ENCODE data around the gene SLC38A4.

SLC38A4 gene, protein sequence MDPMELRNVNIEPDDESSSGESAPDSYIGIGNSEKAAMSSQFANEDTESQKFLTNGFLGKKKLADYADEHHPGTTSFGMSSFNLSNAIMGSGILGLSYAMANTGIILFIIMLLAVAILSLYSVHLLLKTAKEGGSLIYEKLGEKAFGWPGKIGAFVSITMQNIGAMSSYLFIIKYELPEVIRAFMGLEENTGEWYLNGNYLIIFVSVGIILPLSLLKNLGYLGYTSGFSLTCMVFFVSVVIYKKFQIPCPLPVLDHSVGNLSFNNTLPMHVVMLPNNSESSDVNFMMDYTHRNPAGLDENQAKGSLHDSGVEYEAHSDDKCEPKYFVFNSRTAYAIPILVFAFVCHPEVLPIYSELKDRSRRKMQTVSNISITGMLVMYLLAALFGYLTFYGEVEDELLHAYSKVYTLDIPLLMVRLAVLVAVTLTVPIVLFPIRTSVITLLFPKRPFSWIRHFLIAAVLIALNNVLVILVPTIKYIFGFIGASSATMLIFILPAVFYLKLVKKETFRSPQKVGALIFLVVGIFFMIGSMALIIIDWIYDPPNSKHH

DNA sequence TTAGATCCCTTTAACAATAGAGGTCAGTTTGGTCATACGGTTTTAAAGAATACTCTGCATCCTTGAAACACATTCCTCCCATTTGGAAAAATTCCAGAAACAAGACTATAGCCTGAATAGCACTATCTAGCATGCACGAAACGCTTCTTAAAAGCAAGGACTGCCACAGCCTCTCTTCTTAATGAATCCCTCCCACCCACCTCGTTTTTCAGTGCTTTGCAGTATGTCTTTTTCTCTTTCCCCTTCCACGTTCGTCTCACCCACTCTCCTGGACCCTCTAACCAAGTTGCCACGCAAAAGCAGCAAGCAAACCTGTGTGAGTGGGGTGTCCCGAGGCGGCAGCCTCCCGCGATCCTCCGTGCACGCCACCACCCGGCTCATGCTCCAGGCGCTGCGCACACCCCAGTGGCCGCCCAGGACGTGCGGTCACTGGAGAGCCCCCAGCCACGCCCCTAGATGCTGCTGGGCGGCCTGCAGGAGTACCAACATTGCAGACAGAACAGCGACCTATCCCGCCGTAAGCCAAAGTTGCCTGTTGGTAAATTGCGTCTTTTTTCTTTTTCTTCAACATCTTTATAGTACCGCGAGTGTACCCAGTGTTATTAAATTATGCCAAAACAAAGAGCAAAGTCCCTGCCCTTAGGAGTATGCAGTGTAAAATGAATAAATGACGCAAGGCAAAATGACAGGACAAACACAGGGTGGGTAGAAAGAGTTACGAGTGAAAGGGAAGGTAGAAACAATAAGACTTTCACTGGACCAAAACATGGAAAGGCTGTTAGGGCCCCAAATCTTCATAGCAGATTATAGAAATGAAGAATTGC is at the start of gene SLC38A4:
Gene SLC38A4 (minus strand): TSS at position 407 of the 824 bp plus-strand sequence. CDS start 32,926 bp downstream, outside the sequence.
- DNase-seq (ENCODE audit: low read depth, low spot score), result no peak
- Histone ChIP-seq H3K9ac (ENCODE audit: insufficient read length, low read depth) (no peak within 1 kb of the TSS), H3K4me3 (ENCODE audit: insufficient read length, low read depth) (peak within 1 kb of the TSS; percentile 47)

DNA sequence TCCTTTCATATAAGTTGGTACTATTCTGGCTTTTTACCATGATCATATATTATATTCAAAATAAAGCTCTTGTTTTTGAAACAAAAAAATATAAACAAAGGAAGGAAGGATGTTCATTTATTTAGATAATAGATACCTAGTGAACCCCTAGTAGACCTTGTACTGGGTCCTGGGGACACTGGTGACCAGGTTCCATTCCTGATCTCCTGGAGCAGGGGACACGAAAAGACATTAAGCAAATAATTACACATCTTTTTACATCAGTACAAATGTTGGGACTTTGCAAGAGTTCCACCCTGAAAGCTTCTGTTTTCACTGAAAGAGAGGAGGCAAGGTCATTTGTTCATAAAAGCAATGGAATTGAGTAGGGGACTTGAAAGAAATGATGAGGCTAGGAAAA is 49.3 kb upstream of the SLC38A4 start:
- TF ChIP-seq YY1 (IDR thresholded peaks at IDR 0.05; ENCODE audit: insufficient read depth, insufficient read length), result no peak
- no peak for TF ChIP-seq ZNF274 (IDR thresholded peaks at IDR 0.05; ENCODE audit: low read depth, low read length)
- Histone ChIP-seq H3K4me3 (ENCODE audit: insufficient read length, low read depth) (no peak overlapping the region), H3K4me1 (ENCODE audit: insufficient read depth, insufficient read length) (no peaks in the 10 kb centered on the region), H3K27me3 (ENCODE audit: insufficient read depth, insufficient read length) (no peaks in the 10 kb centered on the region), H3K9me3 (ENCODE audit: insufficient read depth, low read length) (0 out of 2 replicates have a peak, but pooled peaks cover 4% of the 10 kb centered on the region), H3K9ac (ENCODE audit: insufficient read length, low read depth) (no peak overlapping the region), H3K36me3 (ENCODE audit: insufficient read depth, insufficient read length, low read length) (no peaks in the 10 kb centered on the region)
- DNase-seq (ENCODE audit: low read depth, low spot score), result no peak

More for the DNA sequence above, at the start of gene SLC38A4:
- Histone ChIP-seq H3K36me3 (ENCODE audit: insufficient read depth, insufficient read length, low read length) (no peaks in the 10 kb centered on the region), H3K9me3 (ENCODE audit: insufficient read depth, low read length) (no peaks in the 10 kb centered on the region), H3K27me3 (ENCODE audit: insufficient read depth, insufficient read length) (peaks cover 56% of the 10 kb centered on the region), H3K4me1 (ENCODE audit: insufficient read depth, insufficient read length) (no peaks in the 10 kb centered on the region)
- no peak for TF ChIP-seq YY1 (IDR thresholded peaks at IDR 0.05; ENCODE audit: insufficient read depth, insufficient read length)
- no peak for TF ChIP-seq ZNF274 (IDR thresholded peaks at IDR 0.05; ENCODE audit: low read depth, low read length)
- no peak for TF ChIP-seq SUZ12 (IDR thresholded peaks at IDR 0.05; ENCODE audit: extremely low read depth, insufficient read depth, insufficient read length)

DNA sequence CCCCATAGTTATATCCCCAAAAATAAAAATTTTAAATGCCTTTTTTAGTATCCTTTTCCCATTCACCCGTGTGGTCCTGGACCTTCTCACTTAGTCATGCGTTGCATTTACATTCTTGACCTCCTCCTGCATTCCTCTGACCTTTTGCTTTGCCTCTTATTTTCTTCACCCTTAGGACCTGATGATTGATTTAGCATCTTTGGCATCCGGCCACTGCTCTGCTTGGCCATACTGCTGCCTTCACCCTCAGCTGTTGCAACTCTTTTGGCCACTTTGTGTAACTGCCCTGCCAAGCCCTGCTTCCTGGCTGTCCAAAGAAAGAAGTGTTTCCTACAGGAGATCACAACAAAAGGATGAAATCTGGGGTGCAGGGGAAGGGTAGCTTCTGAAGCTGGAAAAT is 48.8 kb upstream of the SLC38A4 start:
- Histone ChIP-seq H3K36me3 (ENCODE audit: insufficient read depth, insufficient read length, low read length) (no peaks in the 10 kb centered on the region), H3K9ac (ENCODE audit: insufficient read length, low read depth) (no peak overlapping the region), H3K4me1 (ENCODE audit: insufficient read depth, insufficient read length) (no peaks in the 10 kb centered on the region), H3K27me3 (ENCODE audit: insufficient read depth, insufficient read length) (no peaks in the 10 kb centered on the region), H3K9me3 (ENCODE audit: insufficient read depth, low read length) (0 out of 2 replicates have a peak, but pooled peaks cover 4% of the 10 kb centered on the region), H3K4me3 (ENCODE audit: insufficient read length, low read depth) (no peak overlapping the region)
- no peak for DNase-seq (ENCODE audit: low read depth, low spot score)
- TF ChIP-seq YY1 (IDR thresholded peaks at IDR 0.05; ENCODE audit: insufficient read depth, insufficient read length), result no peak
- no peak for TF ChIP-seq ZNF274 (IDR thresholded peaks at IDR 0.05; ENCODE audit: low read depth, low read length)
- no peak for TF ChIP-seq SUZ12 (IDR thresholded peaks at IDR 0.05; ENCODE audit: extremely low read depth, insufficient read depth, insufficient read length)

DNA sequence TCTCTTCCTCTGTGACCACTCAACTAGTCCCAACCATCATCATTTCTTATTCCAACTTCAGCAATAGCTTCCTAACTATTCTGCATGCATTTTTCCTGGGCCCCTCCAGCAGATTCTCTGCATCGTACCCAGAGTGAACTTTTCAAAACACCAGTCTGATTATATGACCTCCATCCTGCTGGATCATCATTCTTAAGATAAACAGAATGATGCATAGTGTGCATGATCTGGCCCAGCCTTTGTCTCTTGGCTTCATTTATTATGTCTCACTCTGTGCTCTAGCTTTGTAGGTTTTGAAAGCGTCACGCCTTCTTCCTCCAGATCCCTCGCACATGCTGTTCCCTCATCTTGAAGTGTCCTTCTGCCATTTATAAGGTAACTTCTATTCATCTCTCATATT is 46.3 kb upstream of the SLC38A4 start:
- H3K27me3 ChIP-seq (ENCODE audit: insufficient read depth, insufficient read length), result no peaks in the 10 kb centered on the region
- TF ChIP-seq YY1 (IDR thresholded peaks at IDR 0.05; ENCODE audit: insufficient read depth, insufficient read length) (no peak), ZNF274 (IDR thresholded peaks at IDR 0.05; ENCODE audit: low read depth, low read length) (no peak), SUZ12 (IDR thresholded peaks at IDR 0.05; ENCODE audit: extremely low read depth, insufficient read depth, insufficient read length) (no peak)
- H3K9ac ChIP-seq (ENCODE audit: insufficient read length, low read depth), result no peak overlapping the region
- no peaks in the 10 kb centered on the region for H3K4me1 ChIP-seq (ENCODE audit: insufficient read depth, insufficient read length)
- H3K9me3 ChIP-seq (ENCODE audit: insufficient read depth, low read length), result 0 out of 2 replicates have a peak, but pooled peaks cover 2% of the 10 kb centered on the region
- no peaks in the 10 kb centered on the region for H3K36me3 ChIP-seq (ENCODE audit: insufficient read depth, insufficient read length, low read length)
- H3K4me3 ChIP-seq (ENCODE audit: insufficient read length, low read depth), result no peak overlapping the region
- no peak for DNase-seq (ENCODE audit: low read depth, low spot score)

DNA sequence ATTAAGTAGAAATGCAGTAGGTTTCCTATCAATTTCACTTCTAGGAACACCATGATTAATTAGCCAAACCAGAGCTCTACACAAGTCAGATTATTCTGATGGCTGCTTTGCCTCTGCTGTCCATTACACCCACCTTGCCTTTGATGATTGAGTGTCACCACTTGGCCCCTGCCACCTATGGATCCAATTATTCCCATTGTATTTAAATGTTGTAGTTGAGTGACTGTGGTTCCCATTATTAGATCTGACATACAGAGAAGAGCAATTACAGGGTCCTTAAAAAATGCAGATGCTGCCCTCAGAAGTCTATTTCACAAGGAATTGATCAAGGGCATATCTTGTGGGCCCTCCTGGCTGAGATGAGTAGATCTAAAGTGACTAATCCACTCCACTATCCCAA is 39.5 kb upstream of the SLC38A4 start:
- TF ChIP-seq ZNF274 (IDR thresholded peaks at IDR 0.05; ENCODE audit: low read depth, low read length) (no peak), YY1 (IDR thresholded peaks at IDR 0.05; ENCODE audit: insufficient read depth, insufficient read length) (no peak), SUZ12 (IDR thresholded peaks at IDR 0.05; ENCODE audit: extremely low read depth, insufficient read depth, insufficient read length) (no peak)

DNA sequence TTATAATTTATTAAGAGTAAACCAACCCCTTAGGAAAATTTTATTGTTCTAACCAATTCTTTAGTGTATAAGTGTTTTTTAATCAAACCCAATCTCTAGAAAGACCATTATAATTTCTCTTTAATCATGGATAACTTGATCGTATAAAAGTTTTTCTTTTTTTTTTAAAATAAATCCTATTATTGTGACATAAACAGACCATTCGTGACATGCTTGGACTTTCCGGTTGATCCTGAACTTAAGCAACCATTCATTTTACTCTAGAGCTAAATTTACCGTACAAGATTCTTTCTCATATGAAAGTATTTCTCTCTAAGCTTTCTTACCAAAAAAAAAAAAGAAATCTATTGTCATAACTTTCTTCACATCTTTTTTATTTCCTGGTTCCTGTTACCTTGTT is 32.6 kb upstream of the SLC38A4 start:
- no peak for TF ChIP-seq ZNF274 (IDR thresholded peaks at IDR 0.05; ENCODE audit: low read depth, low read length)
- no peak for TF ChIP-seq YY1 (IDR thresholded peaks at IDR 0.05; ENCODE audit: insufficient read depth, insufficient read length)
- no peak for TF ChIP-seq SUZ12 (IDR thresholded peaks at IDR 0.05; ENCODE audit: extremely low read depth, insufficient read depth, insufficient read length)
- Histone ChIP-seq H3K4me1 (ENCODE audit: insufficient read depth, insufficient read length) (no peaks in the 10 kb centered on the region), H3K27me3 (ENCODE audit: insufficient read depth, insufficient read length) (no peaks in the 10 kb centered on the region), H3K9ac (ENCODE audit: insufficient read length, low read depth) (no peak overlapping the region), H3K9me3 (ENCODE audit: insufficient read depth, low read length) (peaks cover 64% of the 10 kb centered on the region), H3K4me3 (ENCODE audit: insufficient read length, low read depth) (no peak overlapping the region), H3K36me3 (ENCODE audit: insufficient read depth, insufficient read length, low read length) (no peaks in the 10 kb centered on the region)
- peak; percentile 16 for DNase-seq (ENCODE audit: low read depth, low spot score)

More for the DNA sequence above, 39.5 kb upstream of the SLC38A4 start:
- H3K9ac ChIP-seq (ENCODE audit: insufficient read length, low read depth), result no peak overlapping the region
- H3K4me3 ChIP-seq (ENCODE audit: insufficient read length, low read depth), result no peak overlapping the region
- H3K9me3 ChIP-seq (ENCODE audit: insufficient read depth, low read length), result peaks cover 29% of the 10 kb centered on the region; the same call in 1 of the 2 replicates
- no peaks in the 10 kb centered on the region for H3K4me1 ChIP-seq (ENCODE audit: insufficient read depth, insufficient read length)
- DNase-seq (ENCODE audit: low read depth, low spot score), result no peak
- H3K27me3 ChIP-seq (ENCODE audit: insufficient read depth, insufficient read length), result no peaks in the 10 kb centered on the region
- no peaks in the 10 kb centered on the region for H3K36me3 ChIP-seq (ENCODE audit: insufficient read depth, insufficient read length, low read length)

Measured in NT2/D1 (cell line).